IMR-90 (cell line): ENCODE results near the gene TRIM49D2. TPM values are rescaled to one million over a fixed set of nuclear protein-coding genes. Genes with fewer than 3 reads are reported as not detected.
"Not testable (repeated sequence)": the region's sequence is repeated elsewhere in the genome, so short reads cannot be mapped to it uniquely, and the experiment has no call there.

ENCODE experiments used
- ATAC-seq: fragments of 200-7000 bp; cut with Tn5 transposase; 2 replicates; pipeline ENCODE4 v1.9.1; 2020; ENCODE audit warnings: low read depth, mild to moderate bottlenecking, moderate library complexity
- BruUV-seq: library from RNA; stranded (reverse); fragments of 400-500 nt; replicated peaks from 2 replicates; lab custom pipeline; 2021; lab: Mats Ljungman, UMichigan
- CTCF ChIA-PET: fragments of 300-600 bp; formaldehyde crosslinking; extraction: SDS; loops from one replicate; lab custom pipeline; 2021; ENCODE audit warnings: antibody characterized with exemption; lab: Yijun Ruan, JAX
- POLR2A ChIA-PET: fragments of 300-600 bp; sonication (Branson Sonifier 250); formaldehyde crosslinking; loops from one replicate; lab custom pipeline; 2022; ENCODE audit warnings: antibody characterized with exemption; ENCODE audit not compliant: unreplicated experiment; lab: Charles Lee
- DNase-seq: peaks from one replicate; pipeline ENCODE4 v3.0.0; 2013
- H2AFZ ChIP-seq: replicated peaks from 2 replicates; pipeline ENCODE3; 2013; ENCODE audit warnings: low read length, mild to moderate bottlenecking; ENCODE audit not compliant: poor library complexity
- H2AK5ac ChIP-seq: 2 replicates; pipeline ENCODE4 v1.6.1; 2013; ENCODE audit warnings: low read depth, low read length, inconsistent platforms
- H2AK9ac ChIP-seq: replicated peaks from 2 replicates; pipeline ENCODE3; 2013; ENCODE audit warnings: mild to moderate bottlenecking, low read depth, low read length, moderate library complexity; ENCODE audit not compliant: poor library complexity
- H2BK120ac ChIP-seq: 2 replicates; pipeline ENCODE4 v1.6.1; 2013; ENCODE audit warnings: low read depth, low read length, inconsistent platforms
- H2BK15ac ChIP-seq: 3 replicates; pipeline ENCODE4 v1.6.1; 2013; ENCODE audit warnings: low read depth, low read length, inconsistent platforms
- H2BK20ac ChIP-seq: 2 replicates; pipeline ENCODE4 v1.6.1; 2013; ENCODE audit warnings: low read depth, mild to moderate bottlenecking, inconsistent platforms, low read length, moderate library complexity
- H2BK5ac ChIP-seq: 2 replicates; pipeline ENCODE4 v1.6.1; 2013; ENCODE audit warnings: mild to moderate bottlenecking, low read depth, low read length, inconsistent platforms; ENCODE audit not compliant: poor library complexity, severe bottlenecking
- H3K14ac ChIP-seq: replicated peaks from 2 replicates; pipeline ENCODE4 v1.6.1; 2013; ENCODE audit warnings: low read depth, low read length, inconsistent platforms
- H3K18ac ChIP-seq: 2 replicates; pipeline ENCODE4 v1.6.1; 2013; ENCODE audit warnings: low read depth, low read length, control low read depth
- H3K23ac ChIP-seq: 2 replicates; pipeline ENCODE4 v1.6.1; 2013; ENCODE audit warnings: low read depth, low read length, inconsistent platforms
- H3K27ac ChIP-seq: 2 replicates; pipeline ENCODE4 v1.5.1; 2013; ENCODE audit warnings: mild to moderate bottlenecking, control low read depth, low read length; ENCODE audit not compliant: insufficient read depth
- H3K27me3 ChIP-seq: 2 replicates; pipeline ENCODE4 v1.6.1; 2013; ENCODE audit warnings: low read length; ENCODE audit not compliant: control insufficient read depth, insufficient read depth
- H3K36me3 ChIP-seq: 2 replicates; pipeline ENCODE4 v1.6.1; 2013; ENCODE audit warnings: low read length, mixed read lengths; ENCODE audit not compliant: control insufficient read depth, insufficient read depth
- H3K4ac ChIP-seq: 2 replicates; pipeline ENCODE4 v1.6.1; 2013; ENCODE audit warnings: low read depth, low read length, inconsistent platforms
- H3K4me1 ChIP-seq: 2 replicates; pipeline ENCODE4 v1.6.1; 2013; ENCODE audit warnings: low read length, mixed read lengths; ENCODE audit not compliant: control insufficient read depth, insufficient read depth
- H3K4me2 ChIP-seq: 2 replicates; pipeline ENCODE4 v1.6.1; 2013; ENCODE audit warnings: low read depth, mild to moderate bottlenecking, control low read depth, low read length, moderate library complexity
- H3K4me3 ChIP-seq: 2 replicates; pipeline ENCODE4 v1.5.1; 2013; ENCODE audit warnings: low read depth, mild to moderate bottlenecking, control low read depth, low read length, moderate library complexity; ENCODE audit not compliant: insufficient read depth
- H3K56ac ChIP-seq: 2 replicates; pipeline ENCODE4 v1.6.1; 2013; ENCODE audit warnings: low read length, inconsistent platforms; ENCODE audit not compliant: insufficient read depth; ENCODE audit errors: extremely low read depth
- H3K79me1 ChIP-seq, 2 experiments: 2 replicates each; pipeline ENCODE4 v1.6.1; 2013; ENCODE audit warnings: low read length in 2 of 2, inconsistent platforms in 1 of 2, low read depth in 1 of 2
- H3K9ac ChIP-seq: 2 replicates; pipeline ENCODE4 v1.6.1; 2013; ENCODE audit warnings: low read depth, low read length, control low read depth
- H3K9me1 ChIP-seq: 2 replicates; pipeline ENCODE4 v1.6.1; 2013; ENCODE audit warnings: low read length, inconsistent platforms; ENCODE audit not compliant: insufficient read depth
- H3K9me3 ChIP-seq: 2 replicates; pipeline ENCODE4 v1.6.1; 2013; ENCODE audit warnings: low read length; ENCODE audit not compliant: control insufficient read depth, insufficient read depth
- H4K20me1 ChIP-seq: 2 replicates; pipeline ENCODE4 v1.6.1; 2013; ENCODE audit warnings: low read length, inconsistent platforms; ENCODE audit not compliant: insufficient read depth
- H4K5ac ChIP-seq: 2 replicates; pipeline ENCODE4 v1.6.1; 2013; ENCODE audit warnings: mild to moderate bottlenecking, low read depth, low read length, control low read depth
- H4K8ac ChIP-seq, 2 experiments: 2 replicates each; pipeline ENCODE4 v1.6.1; 2013; ENCODE audit warnings: low read depth in 2 of 2, low read length in 2 of 2, control low read depth in 1 of 2, inconsistent platforms in 1 of 2
- H4K91ac ChIP-seq: 2 replicates; pipeline ENCODE4 v1.6.1; 2013; ENCODE audit warnings: low read depth, low read length, inconsistent platforms; ENCODE audit not compliant: insufficient read depth
- BHLHE40 ChIP-seq: fragments of 150-350 bp; IDR thresholded peaks from 2 replicates; pipeline ENCODE4 v1.6.1; 2016; ENCODE audit warnings: mild to moderate bottlenecking, low read depth, low read length
- MAZ ChIP-seq: IDR thresholded peaks from 2 replicates; pipeline ENCODE4 v1.6.1; 2012; ENCODE audit warnings: low read depth, mild to moderate bottlenecking, low read length, improper control_type of control experiment, moderate library complexity, borderline replicate concordance
- RCOR1 ChIP-seq: IDR thresholded peaks from 2 replicates; pipeline ENCODE4 v1.6.1; 2012; ENCODE audit warnings: mild to moderate bottlenecking, low read length, improper control_type of control experiment; ENCODE audit not compliant: insufficient replicate concordance
- WGBS, 2 experiments: methylation state at CpG; one replicate each; pipeline versions ENCODE4 v1.1.5 to v1.1.7; 2013; ENCODE audit warnings: missing lambda C conversion rate in 2 of 2; ENCODE audit not compliant: insufficient read length in 1 of 2; ENCODE audit errors: extremely low coverage in 2 of 2; 5-methylcytosine and 5-hydroxymethylcytosine counted together
- dilution Hi-C: fragments of 300-500 bp; cut with HindIII; formaldehyde crosslinking; loops from one replicate; pipeline ENCODE4 v1.14.3; 2018; ENCODE audit warnings: low sequenced_read_pairs; ENCODE audit not compliant: unreplicated experiment
- in situ Hi-C: fragments of 300-500 bp; cut with MboI; formaldehyde crosslinking; loops from 3 replicates; pipeline ENCODE4 v1.14.3; 2019; ENCODE audit warnings: low sequenced_read_pairs, inconsistent platforms, mixed read lengths
- intact Hi-C: fragments of 100-400 bp; cut with micrococcal nuclease; formaldehyde crosslinking; loops from 2 replicates; pipeline ENCODE4 v1.10.0; 2022
- polyA plus RNA-seq, 3 experiments: library from polyadenylated mRNA; depleted of rRNA; stranded (reverse); fragments of >200 nt; gene quantifications; 2 replicates each; pipeline ENCODE4 v1.2.3, GENCODE V29; 2012; ENCODE audit warnings: low replicate concordance in 1 of 3
- total RNA-seq: library from RNA; depleted of rRNA; stranded (reverse); fragments of >200 nt; gene quantifications from 2 replicates; pipeline ENCODE4 v1.2.3, GENCODE V29; 2012
- TF ChIP-seq, protein P1 (sequence below): fragments of 150-350 bp; IDR thresholded peaks from 2 replicates; pipeline ENCODE4 v1.6.1; 2016; ENCODE audit warnings: low read depth, mild to moderate bottlenecking, low read length, moderate library complexity, borderline replicate concordance
- TF ChIP-seq, protein P2 (sequence below): conservative IDR thresholded peaks from 2 replicates; pipeline ENCODE4 v1.5.1; 2012; ENCODE audit warnings: mild to moderate bottlenecking, low read depth, low read length, improper control_type of control experiment

Gene TRIM49D2
- total and polyA plus RNA-seq, 2 of the 4 experiments (the other 2 are of a cell fraction), result not detected

DNA sequence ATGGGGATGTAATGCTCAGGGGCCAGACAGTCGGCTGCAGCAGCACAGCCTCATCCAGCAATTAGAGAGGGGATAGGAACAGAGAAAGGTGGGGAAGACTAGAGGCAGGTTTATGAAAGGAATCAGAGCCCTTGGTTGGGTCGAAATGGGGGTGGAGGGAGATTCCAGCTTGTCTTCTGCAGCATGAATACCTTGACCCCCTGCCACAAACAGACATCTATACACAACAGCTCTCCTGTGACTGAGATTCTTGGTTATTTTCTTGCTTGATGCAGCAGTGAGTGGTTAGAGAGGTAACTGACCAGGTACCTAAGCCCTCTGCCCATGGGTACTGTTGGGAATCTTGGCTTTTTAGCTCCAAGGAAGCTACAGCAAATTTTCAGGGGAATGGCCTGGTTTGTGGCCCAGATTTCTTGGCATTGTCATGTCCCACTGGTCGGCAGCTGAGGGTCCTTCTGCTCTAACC is 1.6 kb upstream of the TRIM49D2 start, which contains the start of gene TRIM49D1:
Gene TRIM49D1 (minus strand): TSS at position 51 of the 466 bp plus-strand sequence. CDS start 4,535 bp downstream, outside the sequence.
- Histone ChIP-seq H3K4me2 (no peak within 1 kb of the TSS), H2AK5ac (no peak within 1 kb of the TSS), H3K18ac (no peak within 1 kb of the TSS), H3K27ac (no peak within 1 kb of the TSS), H4K5ac (no peak within 1 kb of the TSS), H4K8ac (no peak within 1 kb of the TSS), H3K4me1 (no peaks in the 10 kb centered on the region), H3K4me3 (no peak within 1 kb of the TSS), H3K14ac (no peak within 1 kb of the TSS), H3K9me3 (no peaks in the 10 kb centered on the region), H3K4ac (no peak within 1 kb of the TSS), H3K9me1 (no peaks in the 10 kb centered on the region), H2AK9ac (no peak within 1 kb of the TSS), H3K9ac (no peak within 1 kb of the TSS), H3K79me1 (no peaks in the 10 kb centered on the region), H2AFZ (no peak within 1 kb of the TSS), H2BK5ac (no peak within 1 kb of the TSS), H3K23ac (no peak within 1 kb of the TSS), H4K20me1 (no peaks in the 10 kb centered on the region), H2BK15ac (no peak within 1 kb of the TSS), H3K36me3 (no peaks in the 10 kb centered on the region), H3K56ac (no peak within 1 kb of the TSS), H4K91ac (no peak within 1 kb of the TSS), H3K27me3 (no peaks in the 10 kb centered on the region), H2BK120ac (no peak within 1 kb of the TSS), H2BK20ac (no peak within 1 kb of the TSS)
- intact Hi-C loops, result no loop called here
- no TSS peak for BruUV-seq
- DNase-seq, result no peak
- TF ChIP-seq RCOR1 (no peak), MAZ (no peak), BHLHE40 (no peak)
- TF ChIP-seq, protein P1, sequence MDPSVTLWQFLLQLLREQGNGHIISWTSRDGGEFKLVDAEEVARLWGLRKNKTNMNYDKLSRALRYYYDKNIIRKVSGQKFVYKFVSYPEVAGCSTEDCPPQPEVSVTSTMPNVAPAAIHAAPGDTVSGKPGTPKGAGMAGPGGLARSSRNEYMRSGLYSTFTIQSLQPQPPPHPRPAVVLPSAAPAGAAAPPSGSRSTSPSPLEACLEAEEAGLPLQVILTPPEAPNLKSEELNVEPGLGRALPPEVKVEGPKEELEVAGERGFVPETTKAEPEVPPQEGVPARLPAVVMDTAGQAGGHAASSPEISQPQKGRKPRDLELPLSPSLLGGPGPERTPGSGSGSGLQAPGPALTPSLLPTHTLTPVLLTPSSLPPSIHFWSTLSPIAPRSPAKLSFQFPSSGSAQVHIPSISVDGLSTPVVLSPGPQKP, result no peak
- TF ChIP-seq, protein P2, sequence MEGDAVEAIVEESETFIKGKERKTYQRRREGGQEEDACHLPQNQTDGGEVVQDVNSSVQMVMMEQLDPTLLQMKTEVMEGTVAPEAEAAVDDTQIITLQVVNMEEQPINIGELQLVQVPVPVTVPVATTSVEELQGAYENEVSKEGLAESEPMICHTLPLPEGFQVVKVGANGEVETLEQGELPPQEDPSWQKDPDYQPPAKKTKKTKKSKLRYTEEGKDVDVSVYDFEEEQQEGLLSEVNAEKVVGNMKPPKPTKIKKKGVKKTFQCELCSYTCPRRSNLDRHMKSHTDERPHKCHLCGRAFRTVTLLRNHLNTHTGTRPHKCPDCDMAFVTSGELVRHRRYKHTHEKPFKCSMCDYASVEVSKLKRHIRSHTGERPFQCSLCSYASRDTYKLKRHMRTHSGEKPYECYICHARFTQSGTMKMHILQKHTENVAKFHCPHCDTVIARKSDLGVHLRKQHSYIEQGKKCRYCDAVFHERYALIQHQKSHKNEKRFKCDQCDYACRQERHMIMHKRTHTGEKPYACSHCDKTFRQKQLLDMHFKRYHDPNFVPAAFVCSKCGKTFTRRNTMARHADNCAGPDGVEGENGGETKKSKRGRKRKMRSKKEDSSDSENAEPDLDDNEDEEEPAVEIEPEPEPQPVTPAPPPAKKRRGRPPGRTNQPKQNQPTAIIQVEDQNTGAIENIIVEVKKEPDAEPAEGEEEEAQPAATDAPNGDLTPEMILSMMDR, result no peak
- ChIA-PET POLR2A (no interaction called here), CTCF (no interaction called here)
- dilution Hi-C loops, result no loop called here
- no peak for ATAC-seq
- 40% methylated on average over 1 of the region's 3 CpGs; no CpG with 5 or more reads in 1 of the 2 experiments for WGBS, 2 experiments
- in situ Hi-C loops, result no loop called here

DNA sequence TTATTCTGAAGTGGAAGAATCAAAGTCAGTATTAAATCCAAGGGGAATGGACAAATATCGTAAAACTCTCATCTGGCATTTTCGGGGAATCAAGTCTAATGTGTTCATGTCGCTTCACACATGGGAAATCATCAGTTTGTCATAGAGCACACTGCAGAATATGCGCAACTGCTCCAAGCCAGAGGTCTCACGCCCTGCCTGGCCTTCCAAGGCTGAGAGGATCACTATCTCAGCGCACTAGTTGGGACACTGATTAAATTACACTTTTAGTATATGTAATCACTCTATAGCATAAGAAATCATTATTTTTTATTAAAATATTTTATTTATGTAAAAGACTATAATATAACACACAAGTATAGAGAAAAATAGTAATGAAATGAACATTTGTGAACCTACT is 37.0 kb downstream of the TRIM49D2 start:
- H2BK15ac ChIP-seq, H3K23ac ChIP-seq, intact Hi-C loops, H2BK5ac ChIP-seq, POLR2A ChIA-PET, H2AK5ac ChIP-seq, H3K9me1 ChIP-seq, H3K36me3 ChIP-seq, H3K4me2 ChIP-seq, H3K9me3 ChIP-seq, H2BK120ac ChIP-seq, ATAC-seq, H3K27me3 ChIP-seq, H3K27ac ChIP-seq, H2AK9ac ChIP-seq, H3K9ac ChIP-seq, H4K5ac ChIP-seq, H3K4ac ChIP-seq, H3K4me3 ChIP-seq, H3K4me1 ChIP-seq, in situ Hi-C loops, H3K56ac ChIP-seq, CTCF ChIA-PET, H4K20me1 ChIP-seq, H2AFZ ChIP-seq, H4K91ac ChIP-seq, BruUV-seq, dilution Hi-C loops, H4K8ac ChIP-seq, H3K79me1 ChIP-seq, H2BK20ac ChIP-seq, H3K14ac ChIP-seq, H3K18ac ChIP-seq, DNase-seq: not testable (repeated sequence)
- WGBS, 2 experiments, result no CpG with 5 or more reads among the region's 6 CpGs
